Measurements from ENCODE around the gene ARFIP2. TPM values are rescaled to one million over a fixed set of nuclear protein-coding genes. Genes with fewer than 3 reads are reported as not detected.
"Not testable (repeated sequence)": the region's sequence is repeated elsewhere in the genome, so short reads cannot be mapped to it uniquely, and the experiment has no call there.

ARFIP2 gene
- total RNA-seq, 1 experiment from 2014 or later: 53.1 TPM

GRCh38 chr11:6530848-6531247 is 49.7 kb upstream of the ARFIP2 start (continued):
- TF ChIP-seq, protein P1, sequence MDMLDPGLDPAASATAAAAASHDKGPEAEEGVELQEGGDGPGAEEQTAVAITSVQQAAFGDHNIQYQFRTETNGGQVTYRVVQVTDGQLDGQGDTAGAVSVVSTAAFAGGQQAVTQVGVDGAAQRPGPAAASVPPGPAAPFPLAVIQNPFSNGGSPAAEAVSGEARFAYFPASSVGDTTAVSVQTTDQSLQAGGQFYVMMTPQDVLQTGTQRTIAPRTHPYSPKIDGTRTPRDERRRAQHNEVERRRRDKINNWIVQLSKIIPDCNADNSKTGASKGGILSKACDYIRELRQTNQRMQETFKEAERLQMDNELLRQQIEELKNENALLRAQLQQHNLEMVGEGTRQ (CRISPR knock-in tag; IDR thresholded peaks at IDR 0.05): no peak
- no peak for TF ChIP-seq KAT7 (CRISPR knock-in tag; IDR thresholded peaks at IDR 0.05; ENCODE audit: borderline replicate concordance)

DNA sequence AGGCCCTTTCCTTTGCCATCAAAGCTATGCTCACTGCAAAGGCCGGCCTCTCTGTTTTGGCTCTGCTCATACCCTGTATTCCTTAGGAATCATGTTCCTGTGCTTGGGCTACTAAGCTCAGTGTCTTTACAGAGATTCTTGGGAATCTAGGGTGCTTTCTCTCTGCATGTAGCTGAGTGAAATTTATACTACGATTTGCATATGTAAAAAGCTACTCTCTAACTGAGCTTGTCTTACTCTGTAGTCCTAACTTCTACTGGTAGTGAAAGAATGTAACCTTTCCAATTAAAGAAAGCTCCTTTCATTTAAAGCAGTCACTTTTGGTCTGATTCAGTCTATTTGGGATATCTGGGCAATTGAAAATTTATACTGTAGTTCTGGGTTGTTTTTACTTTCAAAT is 48.1 kb upstream of the ARFIP2 start:
- H3K36me3 Mint-ChIP-seq: no peaks in the 10 kb centered on the region
- ChIA-PET POLR2A (no interaction called here), CTCF (interaction anchor here (1.2 to 3.1 kb wide), 6 partner anchors 9 to 226 kb away, joined by 3 to 30 read pairs (median 4); partner anchors contain the start of gene APBB1)
- H3K9me3 Mint-ChIP-seq: no peaks in the 10 kb centered on the region
- no peaks in the 10 kb centered on the region; the same call in 1 of the 2 replicates for H3K27me3 Mint-ChIP-seq (ENCODE audit: low read depth)
- TF ChIP-seq PRDM15 (CRISPR knock-in tag; IDR thresholded peaks at IDR 0.05): no peak
- TF ChIP-seq RELA (CRISPR knock-in tag; IDR thresholded peaks at IDR 0.05; ENCODE audit: borderline replicate concordance): no peak
- no peak for TF ChIP-seq CBFB (CRISPR knock-in tag; IDR thresholded peaks at IDR 0.05; ENCODE audit: low read depth)
- TF ChIP-seq, protein P1 (CRISPR knock-in tag; IDR thresholded peaks at IDR 0.05): no peak
- no peak overlapping the region for H3K4me3 Mint-ChIP-seq
- no peak overlapping the region for H3K27ac Mint-ChIP-seq
- no peaks in the 10 kb centered on the region for H3K4me1 Mint-ChIP-seq
- ATAC-seq (no peak), DNase-seq (ENCODE audit: low spot score) (no peak)

GRCh38 chr11:6526411-6527135 is 45.4 kb upstream of the ARFIP2 start:
- Mint-ChIP-seq H3K27me3 (ENCODE audit: low read depth) (no peaks in the 10 kb centered on the region; the same call in 1 of the 2 replicates), H3K36me3 (no peaks in the 10 kb centered on the region), H3K4me1 (no peaks in the 10 kb centered on the region), H3K27ac (no peak overlapping the region), H3K9me3 (no peaks in the 10 kb centered on the region), H3K4me3 (no peak overlapping the region)
- ChIA-PET POLR2A (no interaction called here), CTCF (interaction anchor here (0.7 to 1.2 kb wide), 2 partner anchors 45 to 148 kb away, joined by 3 read pairs; no protein-coding TSS in a partner anchor)
- TF ChIP-seq NFATC4 (CRISPR knock-in tag; IDR thresholded peaks at IDR 0.05) (no peak), ZNF317 (CRISPR knock-in tag; IDR thresholded peaks at IDR 0.05; ENCODE audit: borderline replicate concordance, low read depth) (no peak)
- DNase-seq (ENCODE audit: low spot score) (no peak), ATAC-seq (no peak)

DNA sequence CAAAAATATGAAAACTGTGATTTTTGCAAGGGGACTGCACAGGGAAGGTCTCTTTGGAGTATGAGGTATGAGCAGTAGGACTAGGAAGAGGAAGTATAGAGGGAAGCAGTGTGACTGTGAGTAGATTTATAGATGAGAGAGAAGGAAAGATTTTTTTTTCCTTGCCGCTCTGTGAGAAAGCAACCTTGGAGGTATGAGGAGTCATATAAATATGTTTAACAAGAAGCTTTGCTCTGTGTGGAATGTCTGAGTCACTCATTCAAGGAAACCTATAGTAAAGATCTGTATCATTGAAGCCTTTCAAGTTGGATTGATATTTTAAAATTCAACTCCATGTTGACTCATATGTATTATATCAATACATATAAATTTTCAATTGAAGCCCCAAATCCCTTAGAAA is 42.1 kb upstream of the ARFIP2 start:
- DNase-seq (ENCODE audit: low spot score): no peak
- Mint-ChIP-seq H3K4me1 (no peaks in the 10 kb centered on the region), H3K9me3 (no peaks in the 10 kb centered on the region), H3K27ac (no peak overlapping the region), H3K36me3 (no peaks in the 10 kb centered on the region; the same call in 1 of the 2 replicates), H3K27me3 (ENCODE audit: low read depth) (no peaks in the 10 kb centered on the region; the same call in 1 of the 2 replicates), H3K4me3 (no peak overlapping the region)
- ChIA-PET CTCF (no interaction called here), POLR2A (no interaction called here)
- ATAC-seq: no peak
- TF ChIP-seq ZBTB21 (CRISPR knock-in tag; IDR thresholded peaks at IDR 0.05; ENCODE audit: borderline replicate concordance) (no peak), SOX15 (CRISPR knock-in tag; IDR thresholded peaks at IDR 0.05) (no peak), FOXP1 (CRISPR knock-in tag; IDR thresholded peaks at IDR 0.05; ENCODE audit: borderline replicate concordance) (no peak), FOXK1 (CRISPR knock-in tag; IDR thresholded peaks at IDR 0.05) (no peak), E2F4 (CRISPR knock-in tag; IDR thresholded peaks at IDR 0.05; ENCODE audit: borderline replicate concordance, low read depth) (no peak)

DNA sequence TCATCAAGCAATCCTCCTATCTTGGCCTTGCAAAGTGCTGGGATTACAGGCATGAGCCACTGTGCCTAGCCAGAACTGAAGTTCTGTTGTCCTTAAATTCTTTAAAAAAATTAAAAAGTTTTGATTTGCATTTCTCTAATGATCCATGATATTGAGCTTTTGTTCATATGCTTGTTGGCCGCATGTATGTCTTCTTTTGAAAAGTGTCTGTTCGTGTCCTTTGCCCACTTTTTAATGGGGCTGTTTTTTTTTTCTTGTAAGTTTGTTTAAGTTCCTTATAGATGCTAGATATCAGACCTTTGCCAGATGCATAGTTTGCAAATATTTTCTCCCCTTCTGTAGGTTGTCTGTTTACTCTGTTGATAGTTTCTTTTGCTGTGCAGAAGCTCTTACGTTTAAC is 40.8 kb upstream of the ARFIP2 start:
- DNase-seq (ENCODE audit: low spot score); H3K27me3 Mint-ChIP-seq (ENCODE audit: low read depth); POLR2A ChIA-PET; H3K4me3 Mint-ChIP-seq; H3K27ac Mint-ChIP-seq; ATAC-seq; H3K4me1 Mint-ChIP-seq; H3K36me3 Mint-ChIP-seq; H3K9me3 Mint-ChIP-seq: not testable (repeated sequence)
- CTCF ChIA-PET: interaction anchor here (1.3 kb wide), 1 partner anchor 9 kb away, joined by 5 read pairs; no protein-coding TSS in a partner anchor
